Body of pancreas (tissue), 4 donors: Measurements from ENCODE around the gene RAD51C.

Experiments
- CTCF ChIP-seq, 7 experiments: fragments of 450-650 bp in 4 of 7; fragments of 200-600 bp in 3 of 7; sonication (generic) in 3 of 7; IDR thresholded peaks; one replicate each; pipeline ENCODE4 v1.5.1; 2016 to 2019; ENCODE audit warnings: antibody characterized with exemption in 7 of 7
- POLR2A ChIP-seq, 3 donors: fragments of 450-650 bp; IDR thresholded peaks; one replicate each; pipeline ENCODE4 v1.6.1; 2016; ENCODE audit warnings: antibody characterized with exemption in 3 of 3, mild to moderate bottlenecking in 2 of 3

GRCh38 chr17:58699771-58700170 lies 7.4 kb downstream of the RAD51C start:
- no peak for TF ChIP-seq CTCF (IDR thresholded peaks at IDR 0.05)
- no peak for TF ChIP-seq POLR2A (IDR thresholded peaks at IDR 0.05)
